ENCODE results near the gene MCM3AP. TPM values are rescaled to one million over a fixed set of nuclear protein-coding genes. Genes with fewer than 3 reads are reported as not detected.

Gene MCM3AP
- total RNA-seq, 4 donors from 2014 or later: 96.7 to 178 (median 148) TPM

DNA sequence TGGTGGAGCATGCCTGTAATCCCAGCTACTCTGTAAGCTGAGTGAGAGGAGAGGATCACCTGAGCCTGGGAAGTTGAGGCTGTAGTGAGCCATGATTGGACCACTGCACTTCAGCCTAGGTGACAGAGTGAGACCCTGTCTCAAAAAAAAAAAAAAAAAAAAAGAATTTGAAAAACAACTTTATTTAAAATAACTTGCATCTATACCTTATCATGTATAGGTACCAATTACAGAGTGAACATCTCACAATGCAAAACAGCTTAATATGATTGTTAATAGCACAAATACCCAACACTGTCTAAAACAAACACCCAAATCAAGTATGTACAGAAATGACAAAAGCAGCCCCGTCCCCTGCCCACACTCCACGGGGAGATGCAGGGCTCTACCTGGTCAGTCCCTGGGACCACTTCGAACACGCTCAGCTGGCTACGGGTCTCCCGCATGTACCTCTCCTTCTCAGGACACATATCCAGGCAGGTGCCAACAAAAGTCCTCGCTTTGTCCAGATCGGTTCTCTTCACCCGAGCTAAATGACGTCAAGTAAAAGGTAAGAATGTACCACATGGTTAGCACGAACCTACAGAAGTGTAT, 10.5 kb downstream of the MCM3AP start:
- no peaks in the 10 kb centered on the region for H3K4me1 ChIP-seq
- no peaks in the 10 kb centered on the region for H3K9me3 ChIP-seq
- H3K36me3 ChIP-seq: peaks cover 0 to 99% (median 0%) of the 10 kb centered on the region in 3 donors
- TF ChIP-seq, protein P1, sequence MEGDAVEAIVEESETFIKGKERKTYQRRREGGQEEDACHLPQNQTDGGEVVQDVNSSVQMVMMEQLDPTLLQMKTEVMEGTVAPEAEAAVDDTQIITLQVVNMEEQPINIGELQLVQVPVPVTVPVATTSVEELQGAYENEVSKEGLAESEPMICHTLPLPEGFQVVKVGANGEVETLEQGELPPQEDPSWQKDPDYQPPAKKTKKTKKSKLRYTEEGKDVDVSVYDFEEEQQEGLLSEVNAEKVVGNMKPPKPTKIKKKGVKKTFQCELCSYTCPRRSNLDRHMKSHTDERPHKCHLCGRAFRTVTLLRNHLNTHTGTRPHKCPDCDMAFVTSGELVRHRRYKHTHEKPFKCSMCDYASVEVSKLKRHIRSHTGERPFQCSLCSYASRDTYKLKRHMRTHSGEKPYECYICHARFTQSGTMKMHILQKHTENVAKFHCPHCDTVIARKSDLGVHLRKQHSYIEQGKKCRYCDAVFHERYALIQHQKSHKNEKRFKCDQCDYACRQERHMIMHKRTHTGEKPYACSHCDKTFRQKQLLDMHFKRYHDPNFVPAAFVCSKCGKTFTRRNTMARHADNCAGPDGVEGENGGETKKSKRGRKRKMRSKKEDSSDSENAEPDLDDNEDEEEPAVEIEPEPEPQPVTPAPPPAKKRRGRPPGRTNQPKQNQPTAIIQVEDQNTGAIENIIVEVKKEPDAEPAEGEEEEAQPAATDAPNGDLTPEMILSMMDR (IDR thresholded peaks at IDR 0.05): no peak
- no peak for TF ChIP-seq POLR2A (IDR thresholded peaks at IDR 0.05)
- no peaks in the 10 kb centered on the region for H3K27me3 ChIP-seq
- no peak overlapping the region for H3K27ac ChIP-seq
- no peak overlapping the region for H3K4me3 ChIP-seq
- DNase-seq: no peak

DNA sequence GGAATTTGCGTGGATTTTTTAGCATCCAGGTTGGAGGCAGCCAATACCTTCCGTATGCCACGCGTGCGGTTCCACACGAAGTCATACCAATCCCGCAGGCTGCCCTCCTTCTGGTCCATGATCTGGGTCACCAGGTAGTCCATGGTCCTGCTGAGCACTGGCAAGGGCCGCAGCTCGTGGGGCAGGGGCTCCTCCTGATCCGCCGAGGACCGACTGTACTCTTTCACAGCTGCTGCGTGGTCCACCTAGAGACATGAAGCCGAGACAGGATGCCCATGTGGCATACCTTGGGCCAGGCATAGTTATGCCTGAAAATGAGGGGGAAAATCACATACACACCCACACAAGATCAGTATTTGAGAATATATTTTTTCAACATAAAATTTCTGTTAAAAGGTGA, 12.1 kb downstream of the MCM3AP start:
- Histone ChIP-seq H3K9me3 (no peaks in the 10 kb centered on the region), H3K4me1 (no peaks in the 10 kb centered on the region), H3K27me3 (no peaks in the 10 kb centered on the region), H3K36me3 (peaks cover 0 to 99% (median 0%) of the 10 kb centered on the region in 3 donors), H3K27ac (no peak overlapping the region), H3K4me3 (no peak overlapping the region)
- TF ChIP-seq, protein P1 (IDR thresholded peaks at IDR 0.05): no peak
- no peak for TF ChIP-seq POLR2A (IDR thresholded peaks at IDR 0.05)
- DNase-seq: no peak

DNA sequence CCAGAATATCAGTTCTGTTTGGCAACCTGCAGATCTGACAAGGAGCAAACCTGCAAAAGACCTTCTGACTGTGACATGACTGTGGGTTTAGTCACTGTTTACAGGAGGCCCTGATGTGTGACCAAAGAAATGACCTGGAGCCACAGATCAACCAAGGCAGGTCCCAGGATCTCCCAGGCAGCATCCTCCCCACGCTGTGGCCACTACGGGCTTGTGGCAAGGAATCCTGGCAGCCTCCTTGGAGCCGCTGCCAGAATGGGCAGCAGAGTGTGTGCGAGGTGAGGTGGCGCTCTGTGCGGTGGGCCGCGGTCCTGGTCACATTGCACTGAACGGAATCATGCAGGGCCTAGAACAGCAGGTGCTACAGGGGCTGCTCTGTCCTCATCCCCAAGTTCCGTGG, 15.9 kb downstream of the MCM3AP start:
- H3K4me1 ChIP-seq: no peaks in the 10 kb centered on the region
- H3K36me3 ChIP-seq: peaks cover 0 to 100% (median 0%) of the 10 kb centered on the region in 3 donors
- TF ChIP-seq POLR2A (IDR thresholded peaks at IDR 0.05): no peak
- TF ChIP-seq, protein P1 (IDR thresholded peaks at IDR 0.05): no peak
- H3K27ac ChIP-seq: no peak overlapping the region
- H3K27me3 ChIP-seq: no peaks in the 10 kb centered on the region
- no peak overlapping the region for H3K4me3 ChIP-seq
- DNase-seq: no peak
- H3K9me3 ChIP-seq: no peaks in the 10 kb centered on the region

DNA sequence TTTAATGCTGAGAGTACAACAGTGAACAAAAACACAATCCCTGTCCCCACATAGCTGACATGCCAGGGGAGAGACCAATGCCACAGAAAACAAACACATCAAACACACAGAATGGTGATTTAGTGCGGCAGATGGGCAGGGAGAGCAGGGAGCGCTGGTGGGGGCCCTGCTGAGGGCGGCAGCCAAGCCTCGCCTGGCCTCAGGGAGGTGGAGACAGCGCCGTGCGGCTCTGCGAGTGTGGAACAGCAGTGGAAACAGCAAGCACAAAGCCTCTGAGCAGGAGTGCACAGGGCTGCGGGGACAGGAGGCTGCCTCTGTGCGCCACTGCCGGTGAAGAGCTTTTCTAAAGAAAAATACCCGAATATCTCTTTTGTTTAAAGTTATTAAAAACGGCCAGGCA, 17.0 kb downstream of the MCM3AP start:
- TF ChIP-seq, protein P1 (IDR thresholded peaks at IDR 0.05): no peak
- TF ChIP-seq POLR2A (IDR thresholded peaks at IDR 0.05): no peak
- no peak for DNase-seq

DNA sequence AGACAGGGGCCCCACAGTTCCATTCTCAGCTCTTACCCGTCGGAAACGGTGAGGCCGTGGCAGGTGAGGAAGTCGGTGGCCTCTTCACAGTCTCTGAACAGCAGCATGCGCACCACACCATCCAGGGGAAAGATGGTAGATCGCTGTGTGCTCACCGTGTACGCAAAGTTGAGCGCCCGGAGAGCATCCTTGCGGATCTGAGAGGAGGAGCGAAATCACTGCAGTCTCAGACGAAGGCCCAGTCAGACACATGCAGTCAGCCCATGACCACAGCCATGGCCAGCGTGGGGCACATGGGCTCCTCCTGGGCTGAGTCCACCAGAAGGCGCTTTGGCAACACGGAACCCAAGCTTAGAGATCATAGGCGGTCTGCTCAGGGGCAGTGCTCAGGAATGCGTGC, 18.5 kb downstream of the MCM3AP start:
- no peaks in the 10 kb centered on the region for H3K27me3 ChIP-seq
- no peak for DNase-seq
- TF ChIP-seq, protein P1 (IDR thresholded peaks at IDR 0.05): no peak
- no peak for TF ChIP-seq POLR2A (IDR thresholded peaks at IDR 0.05)
- H3K4me3 ChIP-seq: no peak overlapping the region
- no peak overlapping the region for H3K27ac ChIP-seq
- peaks cover 0 to 97% (median 0%) of the 10 kb centered on the region in 3 donors for H3K36me3 ChIP-seq
- no peaks in the 10 kb centered on the region for H3K4me1 ChIP-seq
- no peaks in the 10 kb centered on the region for H3K9me3 ChIP-seq

More for the DNA sequence above, 17.0 kb downstream of the MCM3AP start:
- no peaks in the 10 kb centered on the region for H3K4me1 ChIP-seq
- H3K36me3 ChIP-seq: peaks cover 0 to 100% (median 0%) of the 10 kb centered on the region in 3 donors
- H3K9me3 ChIP-seq: no peaks in the 10 kb centered on the region
- H3K27me3 ChIP-seq: no peaks in the 10 kb centered on the region
- no peak overlapping the region for H3K27ac ChIP-seq
- H3K4me3 ChIP-seq: no peak overlapping the region

Data from Peyer's patch (tissue), 4 donors.